H1 (cell line): ENCODE results near the gene CRNKL1. TPM values are rescaled to one million over a fixed set of nuclear protein-coding genes. Genes with fewer than 3 reads are reported as not detected.

Experiments
- CTCF ChIA-PET: fragments of 300-600 bp; sonication (Branson Sonifier 250); formaldehyde crosslinking; loops from one replicate; lab custom pipeline; 2021; ENCODE audit not compliant: partially characterized antibody; lab: Charles Lee
- POLR2A ChIA-PET: fragments of 300-600 bp; sonication (Branson Sonifier 250); formaldehyde crosslinking; loops from one replicate; lab custom pipeline; 2021; ENCODE audit warnings: inconsistent platforms; ENCODE audit not compliant: partially characterized antibody; lab: Charles Lee
- DNase-seq, 2 experiments: peaks; one replicate each; pipeline versions ENCODE4 v3.0.0 to v3.0.0-alpha.2; 2010 to 2022; ENCODE audit warnings: low spot score in 2 of 2, low read depth in 1 of 2, mixed read lengths in 1 of 2
- FAIRE-seq: peaks from 2 replicates; lab custom pipeline; 2011; peaks lifted over from hg19 to GRCh38; lab: Jason Lieb, UNC
- H2AFZ ChIP-seq: 2 replicates; pipeline ENCODE4 v1.8.1; 2012; ENCODE audit warnings: low read length, inconsistent platforms
- H2AK5ac ChIP-seq: 2 replicates; pipeline ENCODE4 v1.6.1; 2013; ENCODE audit warnings: low read depth, low read length
- H2BK120ac ChIP-seq: replicated peaks from 2 replicates; pipeline ENCODE3; 2013; ENCODE audit warnings: low read depth, low read length, inconsistent platforms
- H2BK12ac ChIP-seq: 2 replicates; pipeline ENCODE4 v1.6.1; 2013; ENCODE audit warnings: low read depth, low read length
- H2BK15ac ChIP-seq: 2 replicates; pipeline ENCODE4 v1.6.1; 2013; ENCODE audit warnings: low read length
- H2BK20ac ChIP-seq: 2 replicates; pipeline ENCODE4 v1.6.1; 2013; ENCODE audit warnings: low read length
- H2BK5ac ChIP-seq: 2 replicates; pipeline ENCODE4 v1.6.1; 2013; ENCODE audit warnings: low read depth, low read length
- H3K14ac ChIP-seq: 2 replicates; pipeline ENCODE4 v1.6.1; 2013; ENCODE audit warnings: inconsistent platforms; ENCODE audit not compliant: insufficient read length
- H3K18ac ChIP-seq: 2 replicates; pipeline ENCODE4 v1.6.1; 2013; ENCODE audit warnings: low read length; ENCODE audit errors: extremely low read depth
- H3K23ac ChIP-seq: 2 replicates; pipeline ENCODE4 v1.6.1; 2013; ENCODE audit warnings: inconsistent platforms; ENCODE audit not compliant: insufficient read length
- H3K23me2 ChIP-seq: 2 replicates; pipeline ENCODE4 v1.6.1; 2013; ENCODE audit warnings: low read depth, low read length
- H3K27ac ChIP-seq: 2 replicates; pipeline ENCODE4 v1.6.1; 2011; ENCODE audit warnings: low read depth, low read length, inconsistent platforms
- H3K27me3 ChIP-seq, 4 experiments: replicated peaks in 1 of 4; 1 replicate in 1 of 4; 2 replicates in 3 of 4; pipeline versions ENCODE4 v1.6.1 to v1.8.1; 2011 to 2013; ENCODE audit warnings: low read length in 3 of 4, mild to moderate bottlenecking in 3 of 4, inconsistent platforms in 2 of 4, mixed read lengths in 2 of 4, moderate library complexity in 1 of 4; ENCODE audit not compliant: control insufficient read depth in 3 of 4, insufficient read depth in 3 of 4; ENCODE audit errors: extremely low read depth in 1 of 4
- H3K36me3 ChIP-seq, 4 experiments: 2 replicates each; pipeline versions ENCODE4 v1.6.1 to v1.8.1; 2011 to 2013; ENCODE audit warnings: mild to moderate bottlenecking in 4 of 4, low read length in 3 of 4, moderate library complexity in 2 of 4, control low read depth in 1 of 4, inconsistent platforms in 1 of 4; ENCODE audit not compliant: insufficient read depth in 4 of 4, control insufficient read depth in 2 of 4
- H3K4ac ChIP-seq: replicated peaks from 2 replicates; pipeline ENCODE3; 2013; ENCODE audit warnings: low read length, low read depth, mixed read lengths, inconsistent platforms; ENCODE audit not compliant: insufficient read length
- H3K4me1 ChIP-seq, 4 experiments: replicated peaks in 1 of 4; 1 replicate in 1 of 4; 2 replicates in 3 of 4; pipeline versions ENCODE4 v1.6.1 to v1.8.1; 2011 to 2013; ENCODE audit warnings: low read length in 3 of 4, inconsistent platforms in 2 of 4, mixed read lengths in 1 of 4; ENCODE audit not compliant: insufficient read depth in 4 of 4, control insufficient read depth in 3 of 4
- H3K4me2 ChIP-seq, 2 experiments: 2 replicates each; pipeline versions ENCODE4 v1.6.1 to v1.8.1; 2011 to 2013; ENCODE audit warnings: low read depth in 2 of 2, low read length in 2 of 2, control low read depth in 1 of 2, inconsistent platforms in 1 of 2, mild to moderate bottlenecking in 1 of 2; ENCODE audit not compliant: insufficient read depth in 1 of 2
- H3K4me3 ChIP-seq, 4 experiments: fragments of 200-600, 300-600 bp in 1 of 4; sonication (generic), shearing (Covaris generic), sonication (Bioruptor Twin) in 1 of 4; 2 replicates each; pipeline versions ENCODE4 v1.5.1 to v1.8.1; 2011 to 2016; ENCODE audit warnings: low read length in 4 of 4, low read depth in 3 of 4, control low read depth in 2 of 4, inconsistent platforms in 2 of 4, mild to moderate bottlenecking in 2 of 4, mixed read lengths in 1 of 4, moderate library complexity in 1 of 4; ENCODE audit not compliant: insufficient read depth in 2 of 4; ENCODE audit errors: extremely low read depth in 1 of 4
- H3K56ac ChIP-seq: replicated peaks from 2 replicates; pipeline ENCODE3; 2013; ENCODE audit warnings: low read depth, mild to moderate bottlenecking, mixed read lengths, low read length, inconsistent platforms; ENCODE audit not compliant: insufficient read length
- H3K79me1 ChIP-seq: 2 replicates; pipeline ENCODE4 v1.6.1; 2013; ENCODE audit warnings: low read depth, low read length, control low read depth
- H3K79me2 ChIP-seq, 2 experiments: 2 replicates each; pipeline versions ENCODE4 v1.6.1 to v1.8.1; 2012 to 2013; ENCODE audit warnings: low read length in 2 of 2, mild to moderate bottlenecking in 2 of 2, inconsistent platforms in 1 of 2; ENCODE audit not compliant: insufficient read depth in 2 of 2, control insufficient read depth in 1 of 2
- H3K9ac ChIP-seq, 4 experiments: replicated peaks in 1 of 4; 1 replicate in 1 of 4; 2 replicates in 3 of 4; pipeline versions ENCODE4 v1.6.1 to v1.8.1; 2011 to 2013; ENCODE audit warnings: low read depth in 3 of 4, low read length in 3 of 4, control low read depth in 2 of 4, mild to moderate bottlenecking in 2 of 4, moderate library complexity in 2 of 4, inconsistent platforms in 1 of 4; ENCODE audit errors: extremely low read depth in 1 of 4
- H3K9me3 ChIP-seq, 2 experiments: 2 replicates each; pipeline versions ENCODE4 v1.6.1 to v1.8.1; 2012 to 2013; ENCODE audit warnings: mild to moderate bottlenecking in 2 of 2, moderate library complexity in 2 of 2, control low read depth in 1 of 2, inconsistent platforms in 1 of 2, low read depth in 1 of 2, low read length in 1 of 2, mixed read lengths in 1 of 2; ENCODE audit not compliant: insufficient read depth in 2 of 2
- H4K20me1 ChIP-seq, 2 experiments: replicated peaks in 1 of 2; 2 replicates each; pipeline versions ENCODE3 to v1.8.1; 2011 to 2013; ENCODE audit warnings: inconsistent platforms in 2 of 2, low read length in 2 of 2, mild to moderate bottlenecking in 1 of 2; ENCODE audit not compliant: insufficient read depth in 2 of 2, control insufficient read depth in 1 of 2
- H4K5ac ChIP-seq: 2 replicates; pipeline ENCODE4 v1.6.1; 2013; ENCODE audit warnings: low read length, low read depth, mixed read lengths, inconsistent platforms; ENCODE audit not compliant: insufficient read length
- H4K8ac ChIP-seq: 2 replicates; pipeline ENCODE4 v1.8.0; 2013; ENCODE audit warnings: mild to moderate bottlenecking, moderate library complexity, low read length, inconsistent platforms; ENCODE audit not compliant: insufficient read depth; ENCODE audit errors: extremely low read depth
- H4K91ac ChIP-seq: replicated peaks from 2 replicates; pipeline ENCODE3; 2013; ENCODE audit warnings: low read length, mixed read lengths, inconsistent platforms; ENCODE audit not compliant: insufficient read length
- EGR1 ChIP-seq: IDR thresholded peaks from 2 replicates; pipeline ENCODE4 v1.6.1; 2011; ENCODE audit warnings: low read depth, low read length, borderline replicate concordance
- HDAC2 ChIP-seq, 2 experiments: fragments of 300-600 bp in 1 of 2; sonication (generic) in 1 of 2; IDR thresholded peaks; 2 replicates each; pipeline ENCODE4 v1.6.1; 2011 to 2012; ENCODE audit warnings: low read depth in 2 of 2, low read length in 2 of 2, mild to moderate bottlenecking in 2 of 2, moderate library complexity in 2 of 2, borderline replicate concordance in 1 of 2, inconsistent platforms in 1 of 2
- KDM4A ChIP-seq: IDR thresholded peaks from one replicate; pipeline ENCODE4 v1.7.1; 2012; ENCODE audit warnings: low read depth, mild to moderate bottlenecking, moderate library complexity, low read length, inconsistent platforms; ENCODE audit not compliant: severe bottlenecking
- RXRA ChIP-seq: IDR thresholded peaks from 2 replicates; pipeline ENCODE4 v1.6.1; 2011; ENCODE audit warnings: low read depth, mild to moderate bottlenecking, low read length, moderate library complexity; ENCODE audit not compliant: insufficient read depth
- SIX5 ChIP-seq: IDR thresholded peaks from 2 replicates; pipeline ENCODE4 v1.6.1; 2011; ENCODE audit warnings: mild to moderate bottlenecking, low read depth, low read length
- SRF ChIP-seq: IDR thresholded peaks from 2 replicates; pipeline ENCODE4 v1.6.1; 2011; ENCODE audit warnings: mild to moderate bottlenecking, low read depth, low read length, moderate library complexity
- TCF12 ChIP-seq: IDR thresholded peaks from 2 replicates; pipeline ENCODE4 v1.6.1; 2011; ENCODE audit warnings: low read depth, mild to moderate bottlenecking, low read length
- TEAD4 ChIP-seq: IDR thresholded peaks from 2 replicates; pipeline ENCODE4 v1.6.1; 2012; ENCODE audit warnings: low read depth, low read length, inconsistent platforms, mixed read lengths
- USF2 ChIP-seq: IDR thresholded peaks from 2 replicates; pipeline ENCODE4 v1.6.1; 2011; ENCODE audit warnings: low read length, improper control_type of control experiment
- WGBS, 2 experiments: shearing (Covaris generic) in 1 of 2; methylation state at CpG; one replicate each; pipeline versions ENCODE4 v1.1.6 to v1.1.7; 2013 to 2015; ENCODE audit warnings: low lambda C conversion rate in 2 of 2, mixed read lengths in 2 of 2, inconsistent platforms in 1 of 2, low coverage in 1 of 2, missing lambda C conversion rate in 1 of 2; ENCODE audit not compliant: insufficient replicate concordance in 2 of 2, insufficient coverage in 1 of 2, insufficient read length in 1 of 2; ENCODE audit errors: extremely low coverage in 1 of 2, missing lambda C conversion rate in 1 of 2; 5-methylcytosine and 5-hydroxymethylcytosine counted together
- polyA plus RNA-seq, 7 experiments: library from polyadenylated mRNA; depleted of rRNA in 3 of 7; stranded (reverse) in 5 of 7; unstranded in 2 of 7; fragments of >200 nt in 5 of 7; fragments of 200-250 nt in 2 of 7; gene quantifications; 1 replicate in 5 of 7; 2 replicates in 1 of 7; 4 replicates in 1 of 7; pipeline versions ENCODE4 v1.2.1 to v1.2.3, GENCODE V29; 2011 to 2013; ENCODE audit warnings: missing spikeins in 2 of 7, mixed read lengths in 2 of 7
- total RNA-seq: library from RNA; stranded (reverse); fragmentation: NEBNext Ultra II Directional; extraction: Animal tissue kit (Norgen Biotek cat#: 25700); gene quantifications from 2 replicates; pipeline ENCODE4 v1.2.1, GENCODE V29; 2021
- TF ChIP-seq, protein P1 (sequence below), 3 experiments: IDR thresholded peaks; 1 replicate in 2 of 3; 2 replicates in 1 of 3; pipeline versions ENCODE4 v1.5.1 to v1.6.1; 2011; ENCODE audit warnings: low read length in 3 of 3, mild to moderate bottlenecking in 3 of 3, inconsistent platforms in 2 of 3, low read depth in 1 of 3, moderate library complexity in 1 of 3; ENCODE audit not compliant: insufficient read depth in 1 of 3; ENCODE audit errors: control extremely low read depth in 1 of 3

CRNKL1 gene
- total and polyA plus RNA-seq, 2 of the 8 experiments (the other 6 are each of a cell fraction or from before 2014, with no cell fraction given) = 4.0 to 26.5 TPM

- H3K4me1 ChIP-seq = peaks cover 0 to 4% (median 2%) of the 10 kb centered on the region in 4 experiments; a peak in 2 of 7 replicates
- H3K79me2 ChIP-seq = peaks cover 6 to 16% of the 10 kb centered on the region in 2 experiments
- peak overlapping the region; percentile 69 to 96 for H3K4me2 ChIP-seq
- no peak overlapping the region for H2BK120ac ChIP-seq
- H3K36me3 ChIP-seq = peaks cover 3 to 30% (median 28%) of the 10 kb centered on the region in 4 experiments; a peak in 7 of 8 replicates
- H4K5ac ChIP-seq = no peak overlapping the region
- H3K4me3 ChIP-seq = peak overlapping the region; percentile 76 to 98 (median 98)
- no peak overlapping the region for H2AK5ac ChIP-seq
- H3K9ac ChIP-seq = peak overlapping the region; percentile 51 to 86 (median 81)
- no peaks in the 10 kb centered on the region for H3K79me1 ChIP-seq
- H2AFZ ChIP-seq = peak overlapping the region; percentile 83
- peak overlapping the region; percentile 67 for H3K27ac ChIP-seq
- peaks cover 0 to 2% of the 10 kb centered on the region in 2 experiments for H4K20me1 ChIP-seq
- CTCF ChIA-PET = interaction anchor here (1.1 to 1.7 kb wide), 7 partner anchors 9 to 266 kb away, joined by 3 to 5 read pairs (median 3); partner anchors contain the start of gene NAA20
- peak overlapping the region; percentile 65 for H3K56ac ChIP-seq
- H2BK15ac ChIP-seq = no peak overlapping the region
- no peak overlapping the region for H3K18ac ChIP-seq
- no peak overlapping the region for H4K91ac ChIP-seq
- peak overlapping the region; percentile 88 for H4K8ac ChIP-seq
- peak overlapping the region; percentile 85 for H2BK5ac ChIP-seq
- 8% methylated on average over 13 of the region's 13 CpGs; no CpG with 5 or more reads in 1 of the 2 experiments for WGBS, 2 experiments
- no peak overlapping the region for H3K4ac ChIP-seq
- no peak overlapping the region for H3K23ac ChIP-seq
- DNase-seq (no peak), FAIRE-seq (no peak)
- H2BK12ac ChIP-seq = peak overlapping the region; percentile 75; the same call in 1 of the 2 replicates
- POLR2A ChIA-PET = interaction anchor here (1.0 to 1.4 kb wide), 4 partner anchors 9 to 1139 kb away, joined by 3 to 5 read pairs (median 4); no protein-coding TSS in a partner anchor
- H3K23me2 ChIP-seq = no peaks in the 10 kb centered on the region; the same call in 1 of the 2 replicates
- no peak overlapping the region for H2BK20ac ChIP-seq
- H3K9me3 ChIP-seq = no peaks in the 10 kb centered on the region
- H3K14ac ChIP-seq = no peak overlapping the region
- no peaks in the 10 kb centered on the region for H3K27me3 ChIP-seq
- TF ChIP-seq TCF12 (no peak), SIX5 (no peak), SRF (no peak), KDM4A (no peak), USF2 (no peak), RXRA (no peak), EGR1 (no peak), HDAC2 (IDR thresholded peaks at IDR 0.05; ENCODE audit: borderline replicate concordance in 1 of 2, low read depth in 2 of 2, low read length in 2 of 2) (no peak), TEAD4 (no peak)
- TF ChIP-seq, protein P1, sequence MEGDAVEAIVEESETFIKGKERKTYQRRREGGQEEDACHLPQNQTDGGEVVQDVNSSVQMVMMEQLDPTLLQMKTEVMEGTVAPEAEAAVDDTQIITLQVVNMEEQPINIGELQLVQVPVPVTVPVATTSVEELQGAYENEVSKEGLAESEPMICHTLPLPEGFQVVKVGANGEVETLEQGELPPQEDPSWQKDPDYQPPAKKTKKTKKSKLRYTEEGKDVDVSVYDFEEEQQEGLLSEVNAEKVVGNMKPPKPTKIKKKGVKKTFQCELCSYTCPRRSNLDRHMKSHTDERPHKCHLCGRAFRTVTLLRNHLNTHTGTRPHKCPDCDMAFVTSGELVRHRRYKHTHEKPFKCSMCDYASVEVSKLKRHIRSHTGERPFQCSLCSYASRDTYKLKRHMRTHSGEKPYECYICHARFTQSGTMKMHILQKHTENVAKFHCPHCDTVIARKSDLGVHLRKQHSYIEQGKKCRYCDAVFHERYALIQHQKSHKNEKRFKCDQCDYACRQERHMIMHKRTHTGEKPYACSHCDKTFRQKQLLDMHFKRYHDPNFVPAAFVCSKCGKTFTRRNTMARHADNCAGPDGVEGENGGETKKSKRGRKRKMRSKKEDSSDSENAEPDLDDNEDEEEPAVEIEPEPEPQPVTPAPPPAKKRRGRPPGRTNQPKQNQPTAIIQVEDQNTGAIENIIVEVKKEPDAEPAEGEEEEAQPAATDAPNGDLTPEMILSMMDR (IDR thresholded peaks at IDR 0.05; ENCODE audit: control extremely low read depth in 1 of 3, insufficient read depth in 1 of 3, low read depth in 1 of 3, low read length in 3 of 3) = no peak
Measured at GRCh38 chr20:20051767-20052073, 546 bp downstream of the CRNKL1 start.
